ENCODE results near the gene SLC39A2. TPM values are rescaled to one million over a fixed set of nuclear protein-coding genes. Genes with fewer than 3 reads are reported as not detected.
"Not testable (repeated sequence)": the region's sequence is repeated elsewhere in the genome, so short reads cannot be mapped to it uniquely, and the experiment has no call there.

SLC39A2 gene, protein sequence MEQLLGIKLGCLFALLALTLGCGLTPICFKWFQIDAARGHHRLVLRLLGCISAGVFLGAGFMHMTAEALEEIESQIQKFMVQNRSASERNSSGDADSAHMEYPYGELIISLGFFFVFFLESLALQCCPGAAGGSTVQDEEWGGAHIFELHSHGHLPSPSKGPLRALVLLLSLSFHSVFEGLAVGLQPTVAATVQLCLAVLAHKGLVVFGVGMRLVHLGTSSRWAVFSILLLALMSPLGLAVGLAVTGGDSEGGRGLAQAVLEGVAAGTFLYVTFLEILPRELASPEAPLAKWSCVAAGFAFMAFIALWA
- not detected for polyA plus RNA-seq (2012; ENCODE audit: insufficient read length, low read depth)

DNA sequence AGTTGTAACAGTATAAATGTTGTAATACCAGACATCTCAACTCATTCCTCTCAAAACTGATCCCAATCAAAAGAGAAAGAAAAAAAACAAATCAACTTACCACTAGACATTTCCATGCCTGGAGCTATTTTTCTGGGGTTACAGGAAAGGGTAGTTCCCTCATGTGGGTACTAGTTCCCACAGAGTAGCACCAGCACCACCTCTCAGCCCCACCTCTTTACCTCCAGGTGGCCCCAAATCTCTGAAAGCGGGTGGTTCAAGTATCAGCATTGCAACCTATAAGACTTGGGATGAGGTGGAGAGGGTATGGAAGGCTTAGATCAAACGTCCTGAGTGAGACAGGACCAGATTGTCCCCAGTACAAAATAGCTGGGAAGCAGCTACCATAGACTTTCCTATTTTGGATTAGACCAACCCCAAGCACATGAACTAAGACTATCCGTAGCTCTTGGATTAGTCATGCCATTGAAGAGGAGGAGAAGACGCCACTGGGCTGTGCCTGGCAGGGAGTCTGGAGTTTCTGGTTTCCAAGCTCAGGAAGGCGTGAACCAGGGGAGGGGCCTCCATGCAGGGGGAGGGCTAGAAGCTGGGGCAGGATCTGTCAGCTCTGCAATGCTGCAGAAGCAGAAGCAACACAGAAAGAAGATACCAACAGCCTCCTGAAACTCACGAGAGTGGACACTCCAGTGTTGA, at the start of gene SLC39A2:
TSS of gene SLC39A2 (plus strand) at position 620 of the 693 bp plus-strand sequence. CDS start 154 bp downstream, outside the sequence.
- TF ChIP-seq, protein P1, sequence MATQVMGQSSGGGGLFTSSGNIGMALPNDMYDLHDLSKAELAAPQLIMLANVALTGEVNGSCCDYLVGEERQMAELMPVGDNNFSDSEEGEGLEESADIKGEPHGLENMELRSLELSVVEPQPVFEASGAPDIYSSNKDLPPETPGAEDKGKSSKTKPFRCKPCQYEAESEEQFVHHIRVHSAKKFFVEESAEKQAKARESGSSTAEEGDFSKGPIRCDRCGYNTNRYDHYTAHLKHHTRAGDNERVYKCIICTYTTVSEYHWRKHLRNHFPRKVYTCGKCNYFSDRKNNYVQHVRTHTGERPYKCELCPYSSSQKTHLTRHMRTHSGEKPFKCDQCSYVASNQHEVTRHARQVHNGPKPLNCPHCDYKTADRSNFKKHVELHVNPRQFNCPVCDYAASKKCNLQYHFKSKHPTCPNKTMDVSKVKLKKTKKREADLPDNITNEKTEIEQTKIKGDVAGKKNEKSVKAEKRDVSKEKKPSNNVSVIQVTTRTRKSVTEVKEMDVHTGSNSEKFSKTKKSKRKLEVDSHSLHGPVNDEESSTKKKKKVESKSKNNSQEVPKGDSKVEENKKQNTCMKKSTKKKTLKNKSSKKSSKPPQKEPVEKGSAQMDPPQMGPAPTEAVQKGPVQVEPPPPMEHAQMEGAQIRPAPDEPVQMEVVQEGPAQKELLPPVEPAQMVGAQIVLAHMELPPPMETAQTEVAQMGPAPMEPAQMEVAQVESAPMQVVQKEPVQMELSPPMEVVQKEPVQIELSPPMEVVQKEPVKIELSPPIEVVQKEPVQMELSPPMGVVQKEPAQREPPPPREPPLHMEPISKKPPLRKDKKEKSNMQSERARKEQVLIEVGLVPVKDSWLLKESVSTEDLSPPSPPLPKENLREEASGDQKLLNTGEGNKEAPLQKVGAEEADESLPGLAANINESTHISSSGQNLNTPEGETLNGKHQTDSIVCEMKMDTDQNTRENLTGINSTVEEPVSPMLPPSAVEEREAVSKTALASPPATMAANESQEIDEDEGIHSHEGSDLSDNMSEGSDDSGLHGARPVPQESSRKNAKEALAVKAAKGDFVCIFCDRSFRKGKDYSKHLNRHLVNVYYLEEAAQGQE (IDR thresholded peaks at IDR 0.05; ENCODE audit: insufficient read depth in 1 of 2, low read depth in 2 of 2, low read length in 2 of 2) = no peak
- TF ChIP-seq SIN3A (IDR thresholded peaks at IDR 0.05; ENCODE audit: borderline replicate concordance, insufficient read depth, low read length) (no peak), FOXP2 (optimal IDR thresholded peaks at IDR 0.05; ENCODE audit: borderline replicate concordance, extremely low read depth, extremely low read length, insufficient read depth) (no peak), POLR2AphosphoS5 (IDR thresholded peaks at IDR 0.05; ENCODE audit: low read depth, low read length) (no peak), TAF1 (IDR thresholded peaks at IDR 0.05; ENCODE audit: borderline replicate concordance, insufficient read depth, low read length) (no peak)

DNA sequence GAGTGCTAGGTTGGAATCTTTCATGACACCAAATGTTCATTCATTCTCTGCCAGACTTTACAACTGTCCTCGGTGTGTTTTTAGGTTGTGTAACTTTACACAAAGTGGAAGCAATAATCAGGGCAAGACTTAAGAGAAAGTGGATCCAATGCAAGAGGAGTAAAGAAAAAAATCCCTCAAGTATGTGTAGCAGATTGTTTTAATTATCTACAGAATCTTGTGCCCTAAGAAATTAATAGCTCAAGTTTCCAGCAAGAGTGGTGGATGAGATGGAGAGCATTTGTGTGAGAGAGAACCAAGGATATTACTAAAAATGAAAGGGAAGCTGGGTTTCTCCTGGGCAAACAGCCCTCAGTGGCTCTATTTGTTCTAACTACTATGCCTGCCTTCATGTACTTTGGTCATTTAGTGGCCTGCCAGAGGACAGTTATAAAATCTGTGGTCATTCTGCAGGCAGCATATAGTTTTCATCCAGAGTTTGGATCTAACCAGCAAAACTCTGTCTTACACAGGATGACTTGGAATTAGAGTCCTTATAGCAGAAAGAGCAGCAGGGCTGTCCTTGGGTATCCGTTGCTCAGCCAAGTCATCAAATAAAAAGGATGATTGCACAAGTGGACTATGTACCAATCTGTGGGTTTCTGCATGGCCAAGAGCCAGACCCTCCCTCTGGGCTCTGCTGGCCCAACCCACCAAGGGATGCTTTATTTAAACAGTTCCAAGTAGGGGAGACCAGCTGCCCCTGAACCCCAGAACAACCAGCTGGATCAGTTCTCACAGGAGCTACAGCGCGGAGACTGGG, 44.2 kb upstream of the SLC39A2 start, which contains the start of gene RNASE2:
TSS of gene RNASE2 (plus strand) at position 752 of the 802 bp plus-strand sequence. CDS start 285 bp downstream, outside the sequence.
- not testable (repeated sequence) for TF ChIP-seq FOXP2 (optimal IDR thresholded peaks at IDR 0.05; ENCODE audit: borderline replicate concordance, extremely low read depth, extremely low read length, insufficient read depth); POLR2AphosphoS5 (IDR thresholded peaks at IDR 0.05; ENCODE audit: low read depth, low read length)
- TF ChIP-seq, protein P1 (IDR thresholded peaks at IDR 0.05; ENCODE audit: insufficient read depth in 1 of 2, low read depth in 2 of 2, low read length in 2 of 2) = not testable (repeated sequence)

DNA sequence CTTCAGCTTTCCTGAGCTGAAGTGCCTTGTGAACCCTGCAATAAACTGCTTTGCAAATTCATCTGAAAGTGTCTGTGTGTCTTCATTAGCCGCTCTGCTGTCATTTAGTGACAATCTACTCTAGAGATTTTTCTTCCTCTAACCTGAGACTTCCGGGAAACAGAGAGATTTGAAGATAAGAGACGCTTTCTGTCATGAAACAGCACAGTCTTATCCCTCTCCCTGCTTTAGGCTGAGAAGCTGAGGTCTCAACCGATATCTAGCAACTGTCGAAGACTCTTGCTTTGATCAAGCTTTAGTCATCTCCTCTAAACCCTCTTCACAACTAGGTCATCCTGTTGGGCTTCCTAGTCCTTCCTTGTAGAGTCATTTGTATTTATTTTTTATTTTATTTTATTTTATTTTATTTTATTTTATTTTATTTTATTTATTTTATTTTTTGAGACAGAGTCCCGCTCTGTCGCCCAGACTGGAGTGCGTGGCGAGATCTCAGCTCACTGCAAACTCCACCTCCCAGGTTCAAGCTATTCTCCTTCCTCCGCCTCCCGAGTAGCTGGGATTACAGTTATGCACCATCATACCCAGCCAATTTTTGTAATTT, 42.6 kb upstream of the SLC39A2 start:
- TF ChIP-seq SIN3A (IDR thresholded peaks at IDR 0.05; ENCODE audit: borderline replicate concordance, insufficient read depth, low read length) (no peak), TAF1 (IDR thresholded peaks at IDR 0.05; ENCODE audit: borderline replicate concordance, insufficient read depth, low read length) (no peak), POLR2AphosphoS5 (IDR thresholded peaks at IDR 0.05; ENCODE audit: low read depth, low read length) (no peak), FOXP2 (optimal IDR thresholded peaks at IDR 0.05; ENCODE audit: borderline replicate concordance, extremely low read depth, extremely low read length, insufficient read depth) (no peak)
- TF ChIP-seq, protein P1 (IDR thresholded peaks at IDR 0.05; ENCODE audit: insufficient read depth in 1 of 2, low read depth in 2 of 2, low read length in 2 of 2) = no peak

DNA sequence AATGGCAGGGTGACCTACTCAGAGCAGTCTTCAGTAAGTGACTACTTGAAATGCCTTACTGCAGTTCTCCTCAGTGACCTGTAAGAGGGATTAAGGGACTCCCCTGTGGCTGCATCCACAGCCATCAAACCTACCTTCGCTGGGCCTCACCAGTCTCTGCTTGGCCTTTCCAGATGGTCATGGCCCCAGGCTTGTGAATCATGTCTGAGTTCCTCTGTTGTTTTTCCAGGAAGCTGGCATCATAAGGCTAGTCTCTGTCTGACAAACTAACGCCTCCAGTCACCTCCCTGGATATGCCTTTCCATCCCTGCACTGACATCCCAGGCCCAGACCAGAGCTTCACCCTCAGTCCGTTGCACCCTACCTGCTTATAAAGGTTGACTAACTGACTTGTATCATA, 29.8 kb upstream of the SLC39A2 start:
- TF ChIP-seq SIN3A (IDR thresholded peaks at IDR 0.05; ENCODE audit: borderline replicate concordance, insufficient read depth, low read length) = no peak
- TF ChIP-seq FOXP2 (optimal IDR thresholded peaks at IDR 0.05; ENCODE audit: borderline replicate concordance, extremely low read depth, extremely low read length, insufficient read depth) = no peak
- TF ChIP-seq TAF1 (IDR thresholded peaks at IDR 0.05; ENCODE audit: borderline replicate concordance, insufficient read depth, low read length) = no peak
- TF ChIP-seq, protein P1 (IDR thresholded peaks at IDR 0.05; ENCODE audit: insufficient read depth in 1 of 2, low read depth in 2 of 2, low read length in 2 of 2) = no peak
